GM23338 (cell line): ENCODE data around the gene PPP1R12A.

Source experiments
- CREB1 ChIP-seq: fragments of 250-450 bp; sonication (Bioruptor Pico); IDR thresholded peaks from 2 replicates; pipeline ENCODE4 v1.5.0; 2020; ENCODE audit warnings: low read depth, mild to moderate bottlenecking, moderate library complexity
- CTCF ChIP-seq, 2 experiments: fragments of 200-600 bp in 1 of 2; sonication (generic) in 1 of 2; conservative IDR thresholded peaks; 2 replicates each; pipeline versions ENCODE4 v1.5.1 to v1.6.1; 2016 to 2017; ENCODE audit warnings: antibody characterized with exemption in 2 of 2, low read depth in 2 of 2, mild to moderate bottlenecking in 2 of 2, moderate library complexity in 1 of 2
- EZH2 ChIP-seq: fragments of 200-600 bp; sonication (generic); IDR thresholded peaks from one replicate; pipeline ENCODE4 v1.8.0; 2017; ENCODE audit warnings: antibody characterized with exemption, mild to moderate bottlenecking, low read depth; ENCODE audit not compliant: unreplicated experiment
- EZH2phosphoT487 ChIP-seq: fragments of 200-600 bp; sonication (generic); IDR thresholded peaks from one replicate; pipeline ENCODE4 v1.8.1; 2018; ENCODE audit warnings: antibody characterized with exemption; ENCODE audit not compliant: unreplicated experiment
- POLR2AphosphoS5 ChIP-seq: IDR thresholded peaks from 2 replicates; pipeline ENCODE4 v1.6.1; 2016; ENCODE audit warnings: antibody characterized with exemption, low read depth
- REST ChIP-seq: IDR thresholded peaks from one replicate; pipeline ENCODE4 v1.6.1; 2018; ENCODE audit warnings: antibody characterized with exemption; ENCODE audit not compliant: unreplicated experiment
- ZNF331 ChIP-seq: fragments of 250-450 bp; sonication (Bioruptor Pico); IDR thresholded peaks from 2 replicates; pipeline ENCODE4 v1.5.0; 2020; ENCODE audit warnings: low read depth, mild to moderate bottlenecking, moderate library complexity

GRCh38 chr12:79921786-79922185 is 13.1 kb downstream of the PPP1R12A start:
- TF ChIP-seq CREB1 (no peak), CTCF (conservative IDR thresholded peaks at IDR 0.05; ENCODE audit: low read depth in 2 of 2) (no peak), POLR2AphosphoS5 (no peak), EZH2 (no peak), REST (no peak), ZNF331 (no peak), EZH2phosphoT487 (no peak)
